HepG2 (cell line): Measurements from ENCODE around the gene SRSF1. TPM values are rescaled to one million over a fixed set of nuclear protein-coding genes. Genes with fewer than 3 reads are reported as not detected.
A peak's percentile ranks its signal among the peaks of the same experiment; 100 is the strongest.

Experiments
- ARNTL ChIP-seq: sonication (generic); formaldehyde crosslinking; IDR thresholded peaks from 2 replicates; pipeline ENCODE4 v1.4.0; 2020; ENCODE audit warnings: mild to moderate bottlenecking, missing genetic modification reagents
- CHCHD3 ChIP-seq: sonication (generic); formaldehyde crosslinking; IDR thresholded peaks from 2 replicates; pipeline ENCODE4 v1.8.0; 2022; ENCODE audit warnings: mild to moderate bottlenecking, missing genetic modification reagents, moderate library complexity
- FOXK2 ChIP-seq: fragments of 450-650 bp; IDR thresholded peaks from 2 replicates; pipeline ENCODE4 v1.6.1; 2016
- GATAD1 ChIP-seq: IDR thresholded peaks from 2 replicates; pipeline ENCODE4 v1.6.1; 2016; ENCODE audit warnings: missing genetic modification reagents, missing compliant biosample characterization
- HMGXB4 ChIP-seq, 2 experiments: sonication (generic) in 1 of 2; formaldehyde crosslinking in 1 of 2; IDR thresholded peaks; 2 replicates each; pipeline versions ENCODE4 v1.4.0 to v1.6.1; 2018 to 2020; ENCODE audit warnings: missing genetic modification reagents in 2 of 2, borderline replicate concordance in 1 of 2, low read depth in 1 of 2, mild to moderate bottlenecking in 1 of 2, missing biosample characterization in 1 of 2
- HOXA5 ChIP-seq: sonication (generic); formaldehyde crosslinking; IDR thresholded peaks from 2 replicates; pipeline ENCODE4 v1.4.0; 2020; ENCODE audit warnings: missing genetic modification reagents
- IKZF4 ChIP-seq: sonication (generic); formaldehyde crosslinking; IDR thresholded peaks from 2 replicates; pipeline ENCODE4 v1.5.1; 2020; ENCODE audit warnings: borderline replicate concordance, mild to moderate bottlenecking, low read depth, missing genetic modification reagents; ENCODE audit errors: not compliant biosample characterization
- JARID2 ChIP-seq: sonication (generic); formaldehyde crosslinking; IDR thresholded peaks from 2 replicates; pipeline ENCODE4 v1.8.1; 2023; ENCODE audit warnings: missing genetic modification reagents, inconsistent platforms; ENCODE audit not compliant: insufficient replicate concordance
- KDM5A ChIP-seq: fragments of 200-600 bp; sonication (generic); IDR thresholded peaks from 2 replicates; pipeline ENCODE4 v1.7.0; 2018; ENCODE audit warnings: antibody characterized with exemption, mild to moderate bottlenecking, low read length, borderline replicate concordance
- MATR3 ChIP-seq: sonication (generic); formaldehyde crosslinking; IDR thresholded peaks from 2 replicates; pipeline ENCODE4 v1.4.0; 2020; ENCODE audit warnings: missing genetic modification reagents
- MIER3 ChIP-seq: IDR thresholded peaks from 2 replicates; pipeline ENCODE4 v1.6.1; 2016; ENCODE audit warnings: missing compliant biosample characterization, borderline replicate concordance
- POLR2G ChIP-seq: fragments of 200-400 bp; formaldehyde crosslinking; IDR thresholded peaks from 2 replicates; pipeline ENCODE4 v1.6.1; 2018; ENCODE audit warnings: mild to moderate bottlenecking, low read depth, low read length, moderate library complexity
- RAD21 ChIP-seq: fragments of 450-650 bp; formaldehyde crosslinking; IDR thresholded peaks from 2 replicates; pipeline ENCODE4 v1.5.0; 2020; ENCODE audit warnings: mild to moderate bottlenecking
- STAG1 ChIP-seq: sonication (generic); formaldehyde crosslinking; IDR thresholded peaks from 2 replicates; pipeline ENCODE4 v1.4.0; 2020; ENCODE audit warnings: missing genetic modification reagents
- TBP ChIP-seq: sonication (generic); formaldehyde crosslinking; IDR thresholded peaks from 2 replicates; pipeline ENCODE4 v1.5.0; 2020; ENCODE audit warnings: missing genetic modification reagents
- ZFP90 ChIP-seq: sonication (generic); formaldehyde crosslinking; IDR thresholded peaks from 2 replicates; pipeline ENCODE4 v1.8.0; 2022; ENCODE audit warnings: missing genetic modification reagents, mild to moderate bottlenecking, inconsistent platforms, borderline replicate concordance
- ZNF121 ChIP-seq: sonication (generic); formaldehyde crosslinking; IDR thresholded peaks from 2 replicates; pipeline ENCODE4 v1.5.0; 2020; ENCODE audit warnings: mild to moderate bottlenecking, missing genetic modification reagents
- ZNF326 ChIP-seq: sonication (generic); formaldehyde crosslinking; IDR thresholded peaks from 2 replicates; pipeline ENCODE4 v1.4.0; 2020; ENCODE audit warnings: missing genetic modification reagents, borderline replicate concordance
- ZNF431 ChIP-seq: sonication (generic); formaldehyde crosslinking; IDR thresholded peaks from 2 replicates; pipeline ENCODE4 v1.9.0; 2022; ENCODE audit warnings: missing genetic modification reagents, low read depth, mild to moderate bottlenecking, borderline replicate concordance
- ZNF773 ChIP-seq: sonication (generic); formaldehyde crosslinking; IDR thresholded peaks from 2 replicates; pipeline ENCODE4 v1.4.0; 2020; ENCODE audit warnings: missing genetic modification reagents, borderline replicate concordance
- ZSCAN31 ChIP-seq: sonication (generic); formaldehyde crosslinking; IDR thresholded peaks from 2 replicates; pipeline ENCODE4 v1.5.0; 2020; ENCODE audit warnings: low read depth, mild to moderate bottlenecking, missing genetic modification reagents
- polyA plus RNA-seq, 8 experiments: library from polyadenylated mRNA; depleted of rRNA in 3 of 8; stranded (reverse) in 7 of 8; unstranded in 1 of 8; fragments of >200 nt; fragmentation: Illumina TruSeq in 4 of 8; extraction: Trizol in 4 of 8; gene quantifications; 2 replicates each; pipeline versions ENCODE4 v1.2.1 to v1.2.3, GENCODE V29; 2011 to 2016; ENCODE audit warnings: low read depth in 4 of 8, missing spikeins in 1 of 8, mixed read lengths in 1 of 8; ENCODE audit not compliant: insufficient read depth in 1 of 8
- total RNA-seq, 5 experiments: library from RNA; depleted of rRNA; stranded (reverse); fragments of >200 nt; fragmentation: Illumina TruSeq; extraction: Trizol; gene quantifications; 2 replicates each; pipeline ENCODE4 v1.2.3, GENCODE V29; 2016; ENCODE audit warnings: low read depth in 1 of 5
- TF ChIP-seq, protein P1 (sequence below): sonication (generic); formaldehyde crosslinking; IDR thresholded peaks from 2 replicates; pipeline ENCODE4 v1.4.0; 2020; ENCODE audit warnings: missing genetic modification reagents
- TF ChIP-seq, protein P2 (sequence below): sonication (generic); formaldehyde crosslinking; conservative IDR thresholded peaks from 2 replicates; pipeline ENCODE4 v1.8.1; 2023; ENCODE audit warnings: missing genetic modification reagents
- TF ChIP-seq, protein P3 (sequence below): sonication (generic); formaldehyde crosslinking; IDR thresholded peaks from 2 replicates; pipeline ENCODE4 v1.9.0; 2022; ENCODE audit warnings: missing genetic modification reagents, mild to moderate bottlenecking, borderline replicate concordance

The SRSF1 gene
- total and polyA plus RNA-seq, 2 of the 13 experiments (the other 11 are each of a cell fraction or from before 2014, with no cell fraction given): 142 to 445 TPM

- TF ChIP-seq, protein P1, sequence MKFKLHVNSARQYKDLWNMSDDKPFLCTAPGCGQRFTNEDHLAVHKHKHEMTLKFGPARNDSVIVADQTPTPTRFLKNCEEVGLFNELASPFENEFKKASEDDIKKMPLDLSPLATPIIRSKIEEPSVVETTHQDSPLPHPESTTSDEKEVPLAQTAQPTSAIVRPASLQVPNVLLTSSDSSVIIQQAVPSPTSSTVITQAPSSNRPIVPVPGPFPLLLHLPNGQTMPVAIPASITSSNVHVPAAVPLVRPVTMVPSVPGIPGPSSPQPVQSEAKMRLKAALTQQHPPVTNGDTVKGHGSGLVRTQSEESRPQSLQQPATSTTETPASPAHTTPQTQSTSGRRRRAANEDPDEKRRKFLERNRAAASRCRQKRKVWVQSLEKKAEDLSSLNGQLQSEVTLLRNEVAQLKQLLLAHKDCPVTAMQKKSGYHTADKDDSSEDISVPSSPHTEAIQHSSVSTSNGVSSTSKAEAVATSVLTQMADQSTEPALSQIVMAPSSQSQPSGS (CRISPR knock-in tag): no peak
- TF ChIP-seq KDM5A (no peak), MATR3 (CRISPR knock-in tag) (no peak), ZFP90 (CRISPR knock-in tag) (no peak; the same call in 1 of the 2 replicates), JARID2 (CRISPR knock-in tag) (peak; percentile 26), HMGXB4 (CRISPR knock-in tag; IDR thresholded peaks at IDR 0.05; ENCODE audit: borderline replicate concordance in 1 of 2, low read depth in 1 of 2) (no peak; a peak in 2 of 4 replicates), ZNF121 (no peak), HOXA5 (CRISPR knock-in tag) (peak; percentile 76; the same call in 1 of the 2 replicates), ZNF431 (CRISPR knock-in tag) (no peak), ZSCAN31 (no peak), IKZF4 (CRISPR knock-in tag) (peak; percentile 63), ZNF326 (no peak), ARNTL (CRISPR knock-in tag) (no peak), CHCHD3 (peak; percentile 67; the same call in 1 of the 2 replicates), ZNF773 (CRISPR knock-in tag) (no peak), TBP (CRISPR knock-in tag) (no peak), STAG1 (CRISPR knock-in tag) (no peak), RAD21 (CRISPR knock-in tag) (peak; percentile 35), MIER3 (CRISPR knock-in tag) (no peak), POLR2G (peak; percentile 45), FOXK2 (no peak), GATAD1 (CRISPR knock-in tag) (no peak; the same call in 1 of the 2 replicates)
- TF ChIP-seq, protein P2, sequence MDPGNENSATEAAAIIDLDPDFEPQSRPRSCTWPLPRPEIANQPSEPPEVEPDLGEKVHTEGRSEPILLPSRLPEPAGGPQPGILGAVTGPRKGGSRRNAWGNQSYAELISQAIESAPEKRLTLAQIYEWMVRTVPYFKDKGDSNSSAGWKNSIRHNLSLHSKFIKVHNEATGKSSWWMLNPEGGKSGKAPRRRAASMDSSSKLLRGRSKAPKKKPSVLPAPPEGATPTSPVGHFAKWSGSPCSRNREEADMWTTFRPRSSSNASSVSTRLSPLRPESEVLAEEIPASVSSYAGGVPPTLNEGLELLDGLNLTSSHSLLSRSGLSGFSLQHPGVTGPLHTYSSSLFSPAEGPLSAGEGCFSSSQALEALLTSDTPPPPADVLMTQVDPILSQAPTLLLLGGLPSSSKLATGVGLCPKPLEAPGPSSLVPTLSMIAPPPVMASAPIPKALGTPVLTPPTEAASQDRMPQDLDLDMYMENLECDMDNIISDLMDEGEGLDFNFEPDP (CRISPR knock-in tag): no peak
- TF ChIP-seq, protein P3, sequence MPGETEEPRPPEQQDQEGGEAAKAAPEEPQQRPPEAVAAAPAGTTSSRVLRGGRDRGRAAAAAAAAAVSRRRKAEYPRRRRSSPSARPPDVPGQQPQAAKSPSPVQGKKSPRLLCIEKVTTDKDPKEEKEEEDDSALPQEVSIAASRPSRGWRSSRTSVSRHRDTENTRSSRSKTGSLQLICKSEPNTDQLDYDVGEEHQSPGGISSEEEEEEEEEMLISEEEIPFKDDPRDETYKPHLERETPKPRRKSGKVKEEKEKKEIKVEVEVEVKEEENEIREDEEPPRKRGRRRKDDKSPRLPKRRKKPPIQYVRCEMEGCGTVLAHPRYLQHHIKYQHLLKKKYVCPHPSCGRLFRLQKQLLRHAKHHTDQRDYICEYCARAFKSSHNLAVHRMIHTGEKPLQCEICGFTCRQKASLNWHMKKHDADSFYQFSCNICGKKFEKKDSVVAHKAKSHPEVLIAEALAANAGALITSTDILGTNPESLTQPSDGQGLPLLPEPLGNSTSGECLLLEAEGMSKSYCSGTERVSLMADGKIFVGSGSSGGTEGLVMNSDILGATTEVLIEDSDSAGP: no peak; the same call in 1 of the 2 replicates
Observed at GRCh38 chr17:57987581-57988300, 19.3 kb downstream of the SRSF1 start, which contains the start of gene VEZF1 (continued).
